Measurements from ENCODE around the gene DEFB108B.
"Not testable (repeated sequence)": the region's sequence is repeated elsewhere in the genome, so short reads cannot be mapped to it uniquely, and the experiment has no call there.

The DEFB108B gene

GRCh38 chr11:71870661-71871060 lies 37.7 kb downstream of the DEFB108B start:
- not testable (repeated sequence) for H3K27ac ChIP-seq (ENCODE audit: low read depth, low read length, severe bottlenecking); H3K4me1 ChIP-seq (ENCODE audit: control insufficient read depth, insufficient read depth, low read length, poor library complexity, severe bottlenecking); H3K36me3 ChIP-seq (ENCODE audit: control insufficient read depth, insufficient read depth, low read length); H3K9me3 ChIP-seq (ENCODE audit: control insufficient read depth, low read length); H3K4me3 ChIP-seq (ENCODE audit: extremely low read depth, insufficient read depth, low read length, poor library complexity, severe bottlenecking)

GRCh38 chr11:71876262-71876661 lies 43.3 kb downstream of the DEFB108B start:
- no CpG with 5 or more reads among the region's 2 CpGs for WGBS, 2 experiments (ENCODE audit: insufficient coverage in 2 of 2)
- not testable (repeated sequence) for H3K27ac ChIP-seq (ENCODE audit: low read depth, low read length, severe bottlenecking); H3K36me3 ChIP-seq (ENCODE audit: control insufficient read depth, insufficient read depth, low read length)

GRCh38 chr11:71878059-71878458 lies 45.1 kb downstream of the DEFB108B start, which contains the start of gene DEFB131B:
DEFB131B (plus strand) TSS chr11:71878453; CDS start chr11:71878453, 0 bp downstream.
- not testable (repeated sequence) for H3K36me3 ChIP-seq (ENCODE audit: control insufficient read depth, insufficient read depth, low read length); H3K4me3 ChIP-seq (ENCODE audit: extremely low read depth, insufficient read depth, low read length, poor library complexity, severe bottlenecking); H3K4me1 ChIP-seq (ENCODE audit: control insufficient read depth, insufficient read depth, low read length, poor library complexity, severe bottlenecking); H3K27ac ChIP-seq (ENCODE audit: low read depth, low read length, severe bottlenecking); H3K9me3 ChIP-seq (ENCODE audit: control insufficient read depth, low read length)
- no CpG with 5 or more reads among the region's 1 CpG for WGBS, 2 experiments (ENCODE audit: insufficient coverage in 2 of 2)

More at GRCh38 chr11:71876262-71876661, 43.3 kb downstream of the DEFB108B start:
- not testable (repeated sequence) for H3K9me3 ChIP-seq (ENCODE audit: control insufficient read depth, low read length); H3K4me3 ChIP-seq (ENCODE audit: extremely low read depth, insufficient read depth, low read length, poor library complexity, severe bottlenecking); H3K4me1 ChIP-seq (ENCODE audit: control insufficient read depth, insufficient read depth, low read length, poor library complexity, severe bottlenecking)

- not testable (repeated sequence) for H3K4me3 ChIP-seq (ENCODE audit: extremely low read depth, insufficient read depth, low read length, poor library complexity, severe bottlenecking); H3K36me3 ChIP-seq (ENCODE audit: control insufficient read depth, insufficient read depth, low read length); H3K9me3 ChIP-seq (ENCODE audit: control insufficient read depth, low read length); H3K4me1 ChIP-seq (ENCODE audit: control insufficient read depth, insufficient read depth, low read length, poor library complexity, severe bottlenecking); H3K27ac ChIP-seq (ENCODE audit: low read depth, low read length, severe bottlenecking)
- WGBS, 2 experiments (ENCODE audit: insufficient coverage in 2 of 2) = 89 to 100% methylated on average over 2 to 6 of the region's 12 CpGs
Measured at GRCh38 chr11:71885806-71886205, 52.8 kb downstream of the DEFB108B start.
